Fibroblast of skin of scalp (primary cell): Measurements from ENCODE around the gene EXOSC1. TPM values are rescaled to one million over a fixed set of nuclear protein-coding genes. Genes with fewer than 3 reads are reported as not detected.
"Not testable (repeated sequence)": the region's sequence is repeated elsewhere in the genome, so short reads cannot be mapped to it uniquely, and the experiment has no call there.

Source experiments
- DNase-seq: peaks from one replicate; pipeline ENCODE4 v3.0.0-alpha.2; 2013
- polyA plus RNA-seq, 2 experiments: library from polyadenylated mRNA; unstranded; fragments of 120-200 nt; gene quantifications; one replicate each; pipeline ENCODE4 v1.2.1, GENCODE V29; 2013; ENCODE audit not compliant: insufficient read length in 2 of 2

EXOSC1 gene
- polyA plus RNA-seq (2013, experiment 1 of 2; ENCODE audit: insufficient read length), result 43.8 TPM
- 42.0 TPM for polyA plus RNA-seq (2013, experiment 2 of 2; ENCODE audit: insufficient read length)

DNA sequence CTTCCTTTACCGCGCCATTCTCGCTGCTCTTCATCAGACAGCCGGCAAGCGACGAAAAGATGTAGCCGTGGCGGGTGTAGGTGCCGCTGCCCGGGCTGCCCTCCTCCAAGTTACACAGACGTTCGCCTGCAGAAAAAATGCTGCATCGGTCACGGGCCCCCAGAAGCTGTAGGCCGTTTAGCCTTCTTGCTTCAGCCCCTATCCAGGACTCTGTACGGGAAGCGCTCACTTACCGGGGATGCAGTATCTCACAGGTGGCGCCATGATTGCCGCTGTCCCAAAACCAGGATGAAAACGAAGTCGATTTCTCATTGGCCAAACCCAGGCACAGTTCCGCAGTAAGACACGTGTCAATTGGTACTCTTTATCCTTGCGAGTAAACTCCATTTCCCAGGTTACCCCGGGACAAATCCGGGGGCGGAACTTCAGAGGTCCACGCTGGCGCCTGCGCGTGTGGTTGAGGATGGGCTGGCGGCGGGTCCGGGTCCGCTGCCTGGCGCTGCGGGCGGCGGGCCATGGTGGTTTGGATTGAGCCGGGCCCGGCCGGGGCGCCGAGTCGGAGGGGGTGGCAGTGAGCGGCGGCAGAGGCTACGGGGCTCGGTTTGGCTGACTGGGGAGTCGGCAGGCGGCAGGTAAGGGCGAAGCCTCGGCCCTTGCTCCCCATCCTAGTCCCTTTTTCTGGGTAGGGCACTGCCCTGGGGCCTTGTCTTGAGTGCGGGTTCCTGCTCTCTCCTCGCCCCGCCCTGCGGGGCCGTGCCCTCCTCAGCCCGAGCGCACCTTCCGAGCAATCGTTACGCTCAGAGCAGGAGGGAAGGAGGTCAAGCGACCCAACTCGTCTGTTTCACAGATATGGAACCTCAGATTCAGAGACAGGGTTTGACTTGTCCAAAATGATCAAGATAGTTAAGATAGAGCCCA lies at the start of gene EXOSC1, which contains the start of gene ZDHHC16:
Gene EXOSC1 (minus strand): TSS at position 285 of the 918 bp plus-strand sequence. CDS start 21 bp downstream, at position 264.
Gene ZDHHC16 (plus strand): TSS at position 454 of the 918 bp plus-strand sequence. CDS start 5,501 bp downstream, outside the sequence.
- peak; percentile 96 for DNase-seq

DNA sequence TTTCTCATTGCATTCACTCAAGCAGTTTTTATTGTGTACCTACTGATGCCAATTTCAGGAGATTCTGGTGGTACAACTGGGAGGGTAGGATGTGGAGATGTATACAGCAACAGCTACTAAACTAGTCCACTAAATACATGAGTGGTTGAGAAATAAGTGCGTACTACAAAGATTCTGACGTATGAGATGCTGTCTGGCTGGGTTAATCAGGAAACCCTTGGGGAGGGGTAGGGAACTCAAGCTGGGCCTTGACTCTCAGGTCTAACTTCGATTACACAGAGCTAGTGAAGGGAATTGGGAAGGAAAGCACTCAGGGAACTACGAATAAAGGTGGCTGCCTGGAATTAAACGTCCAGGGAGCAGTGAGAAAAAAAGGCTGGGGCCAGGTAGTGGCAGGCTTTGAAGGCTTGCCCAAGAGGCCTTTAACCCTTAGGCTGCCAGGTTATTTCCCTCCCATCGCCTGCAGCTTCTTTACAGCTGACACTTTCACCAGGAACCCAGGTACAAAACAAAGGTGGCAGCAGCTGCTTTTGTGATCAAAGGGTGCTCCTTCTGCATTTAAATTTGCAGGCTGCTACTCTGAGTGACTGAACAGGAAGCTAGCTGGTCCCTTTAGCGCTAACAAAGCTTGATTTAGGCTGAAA lies 49.2 kb upstream of the EXOSC1 start:
- DNase-seq, result no peak

DNA sequence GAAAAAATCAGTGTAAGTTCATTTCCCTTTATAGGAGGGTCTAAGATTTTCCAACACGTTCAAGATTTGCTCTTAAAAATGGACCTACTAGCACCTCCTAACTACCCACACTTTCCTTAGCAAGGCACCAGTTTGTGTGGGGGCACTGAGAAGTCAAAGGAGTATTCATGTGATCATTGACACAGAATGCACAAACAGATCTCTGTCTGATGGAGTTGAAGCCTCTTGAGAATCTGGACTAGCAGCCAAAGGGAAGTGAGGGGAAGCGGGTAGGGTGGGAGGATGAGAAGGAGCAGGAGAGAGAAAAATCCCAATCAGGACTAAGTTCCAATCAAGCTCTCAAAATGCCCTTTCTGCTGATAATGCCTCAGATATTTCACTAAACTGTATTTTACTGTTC lies 48.3 kb upstream of the EXOSC1 start:
- DNase-seq, result no peak

DNA sequence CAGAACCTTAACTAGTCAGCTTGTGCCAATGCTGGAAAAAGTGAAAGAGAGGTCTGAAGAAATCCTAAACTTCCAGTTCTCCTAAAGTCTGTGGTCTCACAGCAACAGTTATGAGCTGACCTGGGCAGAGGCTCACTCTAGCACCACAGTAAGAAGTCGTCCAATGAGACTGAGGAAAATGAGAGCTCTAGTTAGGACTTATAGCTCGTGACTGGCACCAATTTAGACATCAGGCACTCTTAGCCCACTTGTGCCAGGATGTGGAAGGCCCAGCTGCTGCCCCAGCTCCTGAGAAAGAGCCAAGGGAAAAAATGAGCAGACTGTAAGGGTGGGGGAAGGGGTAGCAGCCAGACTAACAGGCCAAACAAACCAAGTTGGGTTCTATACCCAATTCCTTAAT lies 44.8 kb upstream of the EXOSC1 start:
- DNase-seq, result no peak

DNA sequence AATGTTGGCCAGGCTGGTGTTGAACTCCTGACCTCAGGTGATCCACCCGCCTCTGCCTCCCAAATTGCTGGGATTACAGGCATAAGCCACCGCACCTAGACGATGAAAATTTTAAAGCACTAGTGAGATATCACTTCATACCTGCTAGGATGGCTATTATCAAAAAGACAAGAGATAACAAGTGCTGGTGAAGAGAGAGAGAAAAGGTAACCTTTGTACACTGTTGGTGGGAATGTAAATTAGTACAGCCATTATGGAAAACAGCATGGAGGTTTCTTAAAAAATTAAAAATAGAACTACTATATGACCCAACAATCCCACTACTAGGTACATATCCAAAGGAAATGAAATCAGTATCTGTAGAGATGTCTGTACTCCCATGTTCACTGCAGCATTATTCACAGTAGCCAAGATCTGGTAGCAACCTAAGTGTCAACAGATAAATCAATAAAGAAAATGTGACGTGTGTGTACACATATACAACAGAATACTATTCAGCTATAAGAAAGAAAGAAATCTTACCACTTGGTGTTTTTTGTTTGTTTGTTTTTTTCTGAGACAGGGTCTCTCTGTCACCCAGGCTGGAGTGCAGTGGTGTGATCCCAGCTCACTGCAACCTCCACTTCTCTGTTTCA lies 40.0 kb upstream of the EXOSC1 start:
- DNase-seq, result no peak

DNA sequence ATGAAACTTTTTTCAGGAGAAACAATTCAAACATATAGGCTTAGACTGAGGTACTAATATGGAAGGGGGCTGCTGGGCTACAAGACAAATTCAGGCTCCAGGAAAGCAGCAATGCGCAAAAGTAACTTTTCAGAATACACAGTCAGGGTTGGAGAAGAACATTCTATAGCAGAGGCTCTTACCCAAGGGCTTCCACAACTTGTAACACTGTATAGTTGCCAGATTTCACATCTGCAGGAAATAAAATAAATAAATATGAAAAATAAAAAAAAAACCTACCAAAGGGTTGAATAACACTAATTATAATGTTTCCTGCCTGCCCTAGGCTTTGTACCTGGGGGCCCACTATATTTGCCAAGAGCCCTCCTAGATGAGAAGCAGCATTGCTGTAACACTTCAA lies 38.1 kb upstream of the EXOSC1 start:
- DNase-seq, result no peak

GRCh38 chr10:97483506-97483905 lies 37.7 kb upstream of the EXOSC1 start:
- no peak for DNase-seq

DNA sequence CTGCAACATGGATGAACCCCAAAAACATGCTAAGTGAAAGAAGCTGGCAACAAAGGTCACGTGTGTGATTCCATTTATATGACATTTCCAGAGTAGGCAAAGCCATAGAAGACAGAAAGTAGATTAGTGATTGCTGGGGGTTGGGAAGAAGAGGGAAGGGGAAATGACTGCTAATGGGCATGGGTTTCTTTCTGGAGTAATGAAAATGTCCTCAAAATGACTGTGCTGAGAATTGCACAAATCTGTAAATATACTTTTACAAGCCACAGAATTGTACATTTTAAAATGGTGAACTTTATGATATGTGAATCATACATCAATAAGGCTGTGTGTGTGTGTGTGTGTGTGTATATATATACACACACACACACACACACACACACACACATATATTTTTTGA lies 36.6 kb upstream of the EXOSC1 start:
- no peak for DNase-seq

GRCh38 chr10:97481071-97481470 lies 35.3 kb upstream of the EXOSC1 start:
- DNase-seq, result no peak

GRCh38 chr10:97479939-97480338 lies 34.1 kb upstream of the EXOSC1 start:
- no peak for DNase-seq

- not testable (repeated sequence) for DNase-seq
Measured at GRCh38 chr10:97479410-97479809, 33.6 kb upstream of the EXOSC1 start.

DNA sequence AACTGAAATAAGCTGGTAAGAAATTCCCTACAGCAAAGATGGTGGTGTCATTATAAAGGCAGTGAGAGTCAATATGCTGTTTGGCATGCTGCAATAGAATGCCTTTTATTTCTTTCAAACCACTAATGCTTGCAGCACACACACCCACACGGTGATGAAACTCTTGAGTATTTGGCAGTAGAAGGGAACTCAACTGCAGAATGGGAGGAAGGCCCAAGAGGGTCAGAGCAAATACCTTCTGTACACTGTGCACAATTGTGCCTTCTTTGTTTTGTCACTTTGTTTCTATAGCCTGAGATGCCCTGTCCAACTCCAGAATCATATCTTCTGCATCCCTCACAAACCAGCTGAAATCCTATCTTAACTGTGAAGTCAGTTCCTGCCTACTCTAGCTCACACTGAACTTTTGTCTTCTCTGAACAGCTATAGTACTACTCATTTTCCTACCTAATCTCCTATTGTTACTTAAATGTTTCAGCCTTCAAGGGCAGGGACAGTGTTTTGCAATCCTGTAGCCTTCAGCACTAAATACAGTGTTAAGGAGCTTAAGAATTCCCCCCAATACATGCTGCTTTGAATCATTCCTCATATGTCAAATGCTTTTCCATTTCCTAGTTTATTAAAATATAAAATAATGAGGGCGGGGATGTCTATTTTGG lies 30.3 kb upstream of the EXOSC1 start:
- DNase-seq, result no peak

DNA sequence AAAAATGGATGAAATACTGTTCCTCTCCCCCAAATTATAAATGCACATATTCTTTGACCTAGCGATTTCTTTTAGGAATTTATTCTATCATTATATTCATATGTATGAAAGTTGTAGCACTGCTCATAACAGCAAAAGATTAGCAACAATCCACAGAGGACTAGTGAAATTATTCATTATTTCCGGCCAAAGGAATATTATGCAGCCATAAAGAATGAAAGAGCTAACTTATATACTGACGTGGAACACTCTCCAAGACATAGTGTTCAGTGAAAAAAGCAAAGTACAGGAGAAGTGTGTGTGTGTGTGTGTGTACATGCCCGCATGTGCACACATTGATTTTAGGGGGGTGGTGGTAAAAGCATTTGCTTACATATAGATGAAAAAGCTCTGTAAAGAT lies 29.1 kb upstream of the EXOSC1 start:
- no peak for DNase-seq

- DNase-seq, result not testable (repeated sequence)
Measured at GRCh38 chr10:97468781-97469180, 23.0 kb upstream of the EXOSC1 start.

- no peak for DNase-seq
Measured at GRCh38 chr10:97468162-97468561, 22.4 kb upstream of the EXOSC1 start.

DNA sequence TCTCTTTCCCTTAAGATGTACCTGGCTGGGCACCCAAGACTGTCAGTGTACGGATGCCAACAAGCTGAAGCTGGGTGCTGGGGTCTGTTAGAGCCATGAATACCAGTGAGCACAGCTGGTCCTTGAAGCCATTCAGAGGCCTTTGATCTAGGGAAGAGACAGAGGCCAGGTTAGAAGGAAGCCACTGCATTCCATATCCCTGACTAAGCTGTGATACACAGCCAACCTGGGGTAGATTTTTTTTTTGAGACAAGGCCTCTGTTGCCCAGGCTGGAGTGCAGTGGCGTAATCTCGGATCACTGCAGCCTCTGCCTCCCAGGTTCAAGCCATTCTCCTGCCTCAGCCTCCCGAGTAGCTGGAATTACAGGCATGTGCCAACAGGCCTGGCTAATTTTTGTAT lies 20.9 kb upstream of the EXOSC1 start:
- DNase-seq, result no peak

GRCh38 chr10:97465982-97466381 lies 20.2 kb upstream of the EXOSC1 start:
- DNase-seq, result no peak

- no peak for DNase-seq
Measured at GRCh38 chr10:97464226-97464625, 18.4 kb upstream of the EXOSC1 start.

DNA sequence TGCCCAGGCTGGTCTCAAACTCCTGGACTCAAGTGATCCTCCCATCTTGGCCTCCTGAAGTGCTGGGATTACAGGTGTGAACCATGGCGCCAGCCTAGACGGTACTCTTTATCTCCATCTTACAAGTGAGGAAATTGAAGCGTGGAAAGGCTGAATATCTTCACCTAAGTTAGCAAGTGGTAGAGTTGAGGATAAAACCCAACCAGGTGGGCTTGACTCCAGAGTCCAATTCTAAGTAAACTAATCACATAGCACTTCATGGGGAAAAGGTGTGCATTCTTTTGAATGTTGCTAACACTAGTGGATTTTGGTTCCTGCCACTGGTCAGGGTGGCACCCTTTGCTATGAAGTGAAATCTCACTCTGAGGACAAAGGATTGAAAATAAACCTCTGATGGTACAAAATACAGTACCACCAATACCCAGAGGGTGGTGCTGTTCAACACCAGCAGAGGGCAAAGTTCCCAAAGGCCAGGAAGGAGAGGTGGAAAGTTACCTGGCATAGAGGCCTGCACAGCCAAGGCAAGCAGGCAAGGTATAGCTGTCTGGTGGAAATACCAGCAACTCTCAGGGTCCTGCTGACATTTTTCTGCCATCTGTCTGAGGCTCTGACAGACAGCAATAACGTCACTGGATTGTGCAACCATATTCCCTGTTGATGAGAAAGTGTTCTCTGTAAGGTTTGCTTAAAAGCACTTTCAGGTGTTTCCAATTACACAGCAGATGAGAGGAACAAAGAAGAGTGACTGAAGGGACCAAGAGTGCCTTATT lies 17.7 kb upstream of the EXOSC1 start:
- peak; percentile 43 for DNase-seq

GRCh38 chr10:97462309-97462708 lies 16.5 kb upstream of the EXOSC1 start:
- no peak for DNase-seq

GRCh38 chr10:97459933-97460332 lies 14.1 kb upstream of the EXOSC1 start:
- DNase-seq, result no peak

DNA sequence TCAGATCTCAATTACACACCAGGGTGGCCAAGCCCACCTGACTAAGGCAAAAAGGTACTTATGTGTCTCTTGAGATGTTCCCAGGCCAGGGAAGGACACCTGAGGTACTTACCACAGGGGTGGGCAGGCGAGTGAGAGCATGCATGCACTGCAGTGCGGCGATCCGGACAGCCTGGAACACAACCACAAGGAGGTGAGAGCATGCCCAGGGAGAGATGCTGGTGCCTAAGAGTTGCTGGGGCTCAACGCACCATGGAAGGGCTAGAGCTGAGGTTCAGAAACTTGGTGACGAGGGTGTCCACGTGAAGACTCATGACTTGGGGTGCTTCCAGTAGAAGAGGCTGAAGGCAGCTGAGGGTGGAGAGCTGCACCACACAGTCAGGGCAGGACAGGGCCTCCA lies 13.3 kb upstream of the EXOSC1 start:
- no peak for DNase-seq
